OCI-M2 (cell line): ENCODE data around the gene ABHD4.
"Not testable (repeated sequence)": the region's sequence is repeated elsewhere in the genome, so short reads cannot be mapped to it uniquely, and the experiment has no call there.

Experiments
- DNase-seq: peaks from one replicate; lab custom pipeline; 2025; ENCODE audit not compliant: unreplicated experiment; lab: John Stamatoyannopoulos, UW

The ABHD4 gene

DNA sequence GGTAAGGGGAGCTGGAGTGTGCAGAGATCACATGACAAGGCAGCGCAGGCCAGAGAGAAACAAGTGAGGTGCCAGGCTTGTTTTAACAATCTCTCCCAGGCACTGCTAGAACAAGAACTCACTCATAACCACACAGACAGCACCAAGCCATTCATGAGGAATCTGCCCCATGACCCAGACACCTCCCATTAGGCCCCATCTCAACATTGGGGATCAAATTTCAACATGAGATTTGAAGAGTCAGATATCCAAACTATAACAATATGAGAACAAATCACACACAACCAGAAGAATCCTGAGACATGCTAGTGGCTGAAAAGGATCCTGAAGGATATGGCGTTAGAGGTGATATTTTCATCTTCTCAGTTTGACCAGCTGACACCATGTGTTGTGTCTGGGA, 24.2 kb downstream of the ABHD4 start:
- DNase-seq, result no peak

- no peak for DNase-seq
Observed at GRCh38 chr14:22623047-22623446, 24.9 kb downstream of the ABHD4 start.

DNA sequence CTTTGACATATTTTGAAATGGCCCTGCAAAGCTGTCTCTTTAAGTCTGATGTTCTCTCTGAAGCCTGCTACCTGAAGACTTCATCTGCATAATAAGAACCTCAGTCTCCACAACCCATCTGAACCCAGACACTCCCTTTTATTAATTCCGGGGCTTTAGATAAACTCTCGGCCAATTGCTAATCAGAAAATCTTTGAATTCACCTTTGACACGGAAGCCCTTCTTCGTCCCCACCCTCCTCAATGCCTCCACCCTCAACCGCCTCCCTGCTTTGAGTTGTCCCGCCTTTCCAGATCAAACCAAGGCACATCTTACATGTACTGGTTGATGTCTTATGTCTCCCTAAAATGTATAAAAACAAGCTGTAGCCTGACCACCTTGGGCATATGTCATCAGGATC, 28.5 kb downstream of the ABHD4 start:
- DNase-seq, result no peak

- no peak for DNase-seq
Observed at GRCh38 chr14:22627506-22628263, 29.6 kb downstream of the ABHD4 start.

DNA sequence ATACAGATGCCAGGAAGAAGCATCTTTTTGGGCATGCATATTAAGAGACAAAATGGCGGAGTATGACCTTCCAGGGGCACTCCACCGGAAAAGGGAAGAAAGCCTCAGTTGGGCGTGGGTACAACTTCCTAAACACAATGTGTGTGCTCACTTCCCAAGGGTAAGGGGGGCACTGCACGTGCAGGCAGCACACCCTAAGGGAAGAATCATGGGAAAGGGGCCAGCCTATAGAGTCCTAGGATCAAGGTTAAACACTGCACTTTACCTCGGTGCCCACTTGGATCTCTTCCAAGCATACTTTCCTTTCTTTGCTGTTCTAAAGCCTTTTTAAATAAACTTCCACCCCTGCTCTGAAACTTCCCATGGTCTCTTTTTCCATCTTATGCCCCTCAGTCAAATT, 31.3 kb downstream of the ABHD4 start:
- DNase-seq, result no peak

DNA sequence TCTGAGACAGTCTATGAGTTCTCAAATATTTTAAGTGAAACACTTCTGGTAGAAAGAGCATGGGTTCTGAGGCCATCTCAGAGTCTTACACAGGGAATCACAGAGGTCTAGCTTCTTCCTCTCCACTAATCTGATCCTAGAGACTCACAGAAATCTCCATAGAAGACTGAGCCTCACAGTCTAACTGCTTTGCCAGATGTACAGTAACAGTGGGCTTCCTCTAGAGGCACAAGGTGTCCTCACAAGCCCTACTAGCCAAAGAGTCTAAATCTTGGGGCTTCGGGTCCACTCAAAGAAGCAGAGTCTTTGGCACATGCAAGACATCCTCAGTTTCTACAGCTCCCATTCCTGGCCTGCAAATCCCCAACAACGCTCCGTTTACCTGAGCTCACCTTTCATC, 32.0 kb downstream of the ABHD4 start:
- DNase-seq, result no peak

DNA sequence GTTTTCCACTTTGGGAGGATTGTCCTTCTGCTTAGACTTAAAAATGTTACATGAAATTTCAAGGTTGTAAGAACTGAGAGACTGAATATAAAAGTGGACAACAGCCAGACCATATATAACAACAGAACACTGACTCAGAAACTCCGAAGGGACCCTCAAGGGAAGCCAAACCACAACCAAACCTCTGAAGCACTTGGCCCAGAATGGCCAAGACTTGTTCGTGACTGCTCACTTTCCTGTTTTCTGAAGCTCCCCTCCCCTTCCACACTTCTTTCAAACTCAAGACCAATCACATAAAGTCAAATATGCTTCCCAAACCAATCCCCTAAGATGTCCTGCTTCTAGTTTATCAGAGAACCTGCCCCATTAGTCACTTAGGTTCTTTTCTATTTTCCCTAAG, 32.4 kb downstream of the ABHD4 start:
- no peak for DNase-seq

- DNase-seq, result no peak
Observed at GRCh38 chr14:22634233-22634900, 36.3 kb downstream of the ABHD4 start.

DNA sequence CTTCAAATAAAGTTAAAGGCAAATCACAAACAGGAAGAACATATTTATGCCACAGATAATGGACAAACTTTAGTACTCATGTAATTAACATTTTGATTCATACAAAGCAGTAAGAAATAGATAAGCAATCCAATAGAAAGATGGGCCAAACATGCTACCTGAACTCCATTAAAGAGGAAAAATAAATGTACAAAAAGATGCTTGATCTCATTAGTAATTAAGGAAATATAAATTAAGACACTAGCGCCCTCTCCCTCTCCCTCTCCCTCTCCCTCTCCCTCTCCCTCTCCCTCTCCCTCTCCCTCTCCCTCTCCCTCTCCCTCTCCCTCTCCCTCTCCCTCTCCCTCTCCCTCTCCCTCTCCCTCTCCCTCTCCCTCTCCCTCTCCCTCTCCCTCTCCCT, 37.9 kb downstream of the ABHD4 start:
- not testable (repeated sequence) for DNase-seq

DNA sequence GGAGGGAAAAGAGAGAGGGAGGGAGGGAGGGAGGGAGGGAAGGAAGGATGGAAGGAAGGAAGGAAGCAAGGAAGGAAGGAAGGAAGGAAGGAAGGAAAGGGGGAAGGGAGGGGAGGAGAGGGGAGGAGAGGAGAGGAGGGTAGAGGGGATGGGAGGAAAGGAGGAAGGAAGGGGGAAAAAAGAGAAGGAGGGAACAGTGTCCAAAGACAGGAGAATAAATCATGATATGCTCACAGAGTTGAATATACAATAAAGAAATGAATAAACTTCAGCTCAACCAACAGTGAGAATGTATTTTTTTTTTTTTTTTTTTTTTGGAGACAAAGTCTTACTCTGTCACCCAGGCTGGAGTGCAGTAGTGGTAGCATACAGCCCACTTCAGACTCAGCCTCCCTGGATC, 42.1 kb downstream of the ABHD4 start:
- DNase-seq, result no peak

DNA sequence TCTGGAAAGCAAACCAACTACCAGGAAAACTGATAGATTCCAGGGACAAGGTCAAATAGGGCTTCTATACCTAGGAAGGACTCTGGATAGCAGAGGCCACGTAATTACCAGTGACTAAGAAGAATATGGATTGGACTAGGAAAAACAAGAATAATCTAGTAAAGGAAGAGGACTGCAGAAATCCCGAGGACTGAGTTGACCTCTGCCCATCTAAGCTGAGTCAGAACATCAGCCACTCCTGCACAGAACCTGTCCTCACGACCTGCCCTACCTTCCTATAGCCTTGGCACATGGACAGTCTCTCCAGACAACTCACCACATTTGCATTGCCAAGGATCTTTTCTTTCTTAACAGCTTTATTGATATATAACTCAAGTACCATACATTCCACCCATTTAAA, 43.7 kb downstream of the ABHD4 start:
- no peak for DNase-seq

DNA sequence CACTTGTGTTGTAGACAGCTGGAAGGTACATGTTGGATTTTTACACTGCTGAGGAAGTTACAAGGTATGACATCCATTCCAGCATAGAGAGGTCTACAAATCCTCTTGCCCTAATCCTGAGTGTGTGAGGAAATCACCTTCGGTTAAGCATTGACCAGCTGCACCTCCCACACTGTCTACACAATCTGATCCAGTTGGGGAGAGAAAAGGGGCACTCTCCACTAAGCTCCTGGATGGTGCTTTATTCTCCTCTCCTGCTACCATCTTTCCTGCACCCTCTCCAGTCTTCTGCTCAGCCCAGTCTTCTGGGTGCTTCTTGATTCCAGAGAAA, 46.2 kb downstream of the ABHD4 start, which contains the start of gene OR6J1:
Gene OR6J1, minus strand, starts transcription at position 48 of the 331 bp plus-strand sequence. CDS start 9,541 bp downstream, outside the sequence.
- no peak for DNase-seq

- no peak for DNase-seq
Observed at GRCh38 chr14:22646570-22647254, 48.6 kb downstream of the ABHD4 start.

GRCh38 chr14:22648506-22648905, 50.4 kb downstream of the ABHD4 start:
- DNase-seq, result no peak

DNA sequence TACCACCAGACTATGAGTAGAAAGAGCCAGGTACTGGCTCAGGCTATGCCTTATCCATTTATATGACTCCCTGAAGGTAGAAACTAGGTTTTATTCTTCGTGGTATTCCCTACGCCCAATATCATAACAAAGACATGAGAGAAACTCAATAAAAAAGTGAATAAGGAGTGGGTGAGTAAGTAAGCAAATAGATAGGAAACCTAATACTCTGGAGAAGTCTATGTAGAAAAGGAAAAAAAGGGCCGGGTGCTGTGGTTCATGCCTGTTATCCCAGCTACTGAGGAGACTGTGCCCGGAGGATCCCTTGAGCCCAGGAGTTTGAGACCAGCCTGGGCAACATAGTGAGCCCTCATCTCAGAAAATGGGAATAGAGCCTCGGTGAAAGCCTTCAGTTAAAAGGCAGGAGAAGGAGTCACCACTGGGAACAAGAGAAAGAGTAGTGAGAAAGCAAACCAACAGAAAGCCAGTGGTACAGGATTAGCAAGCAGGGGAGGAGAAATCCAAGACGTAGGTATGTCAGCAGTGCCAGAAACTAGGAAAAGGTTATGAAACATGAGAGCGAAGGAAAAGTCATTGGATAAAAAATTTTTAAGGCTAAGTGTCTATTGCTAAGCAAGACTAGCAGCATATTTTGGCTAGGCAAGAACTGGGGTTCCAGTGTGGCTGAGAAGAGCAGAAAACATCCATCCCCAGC, 52.1 kb downstream of the ABHD4 start:
- DNase-seq, result no peak

DNA sequence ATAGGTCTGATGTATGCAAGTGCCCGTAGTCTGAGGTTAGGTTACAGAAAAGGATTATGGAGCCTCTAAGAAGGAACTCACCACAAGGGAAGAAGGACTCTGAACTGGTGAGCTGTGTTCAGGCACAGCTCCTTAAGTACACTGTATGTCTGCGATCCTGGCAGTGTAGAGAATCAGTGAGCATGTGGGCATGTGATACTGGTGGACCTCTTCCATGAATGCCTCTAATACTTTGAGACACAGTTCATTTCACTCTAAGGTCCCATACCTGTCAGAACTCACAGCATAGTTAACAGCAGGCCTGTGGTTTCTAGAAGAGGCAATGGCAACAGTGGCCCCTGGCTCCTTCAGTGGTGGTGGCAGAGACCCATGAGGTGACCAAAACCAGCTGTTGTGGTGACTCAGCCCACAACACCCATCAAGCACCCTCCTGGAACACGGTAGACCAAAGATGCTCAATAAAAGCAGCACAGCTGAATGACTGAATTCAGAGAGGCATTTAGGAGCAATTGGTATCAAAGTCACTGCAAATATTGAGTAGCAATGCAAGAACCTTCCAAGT, 52.9 kb downstream of the ABHD4 start:
- no peak for DNase-seq

GRCh38 chr14:22651586-22651985, 53.5 kb downstream of the ABHD4 start:
- no peak for DNase-seq

DNA sequence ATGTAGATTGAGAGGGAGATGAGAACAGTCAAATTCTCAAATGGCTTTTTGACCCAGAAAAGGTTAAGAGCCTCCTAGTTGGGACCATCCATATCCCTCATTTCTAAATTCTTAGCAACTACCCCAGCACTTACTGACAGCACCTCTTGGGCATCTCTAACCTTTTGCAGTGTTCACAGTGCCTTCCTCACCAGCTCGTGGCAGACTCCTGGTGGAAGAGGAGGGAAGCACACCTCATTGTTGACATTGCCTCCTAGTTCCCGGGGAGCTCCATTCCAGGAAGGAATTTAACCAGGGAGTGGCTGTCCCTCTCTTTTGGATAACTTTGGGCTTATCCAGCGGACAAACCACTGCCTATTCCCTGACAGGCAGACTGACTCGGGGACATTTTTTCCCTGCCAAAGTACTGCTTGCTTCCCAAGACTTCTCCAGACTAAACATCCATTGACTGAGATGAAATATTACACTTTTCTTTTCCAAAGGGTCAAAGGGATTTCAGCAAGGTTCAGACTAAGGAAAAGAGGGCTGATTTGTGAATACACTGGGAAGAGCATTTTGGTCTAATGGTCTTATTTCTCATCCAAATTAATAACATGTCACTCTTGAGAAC, 55.0 kb downstream of the ABHD4 start:
- no peak for DNase-seq

- no peak for DNase-seq
Observed at GRCh38 chr14:22656226-22656625, 58.1 kb downstream of the ABHD4 start.

- DNase-seq, result no peak
Observed at GRCh38 chr14:22656945-22657731, 59.0 kb downstream of the ABHD4 start.
